Ovary (tissue), 3 donors: ENCODE measurements around the gene ZSCAN25.

Source experiments
- CTCF ChIP-seq, 3 donors: fragments of 450-650 bp in 2 of 3; fragments of 200-600 bp in 1 of 3; IDR thresholded peaks; one replicate each; pipeline versions ENCODE4 v1.5.1 to v1.8.0; 2016 to 2022; ENCODE audit warnings: antibody characterized with exemption in 3 of 3, mild to moderate bottlenecking in 1 of 3
- POLR2A ChIP-seq: fragments of 450-650 bp; IDR thresholded peaks from one replicate; pipeline ENCODE4 v1.6.1; 2017; ENCODE audit warnings: antibody characterized with exemption, mild to moderate bottlenecking, moderate library complexity
- donor health status: DM: no; HTN: no; CAD: no.

- TF ChIP-seq POLR2A (no peak), CTCF (IDR thresholded peaks at IDR 0.05) (no peak)
These were observed 43.5 kb upstream of the ZSCAN25 start for GRCh38 chr7:99573257-99573656.
